Peyer's patch (tissue), 4 donors: ENCODE measurements around the gene ZNF613. TPM values are rescaled to one million over a fixed set of nuclear protein-coding genes. Genes with fewer than 3 reads are reported as not detected.

Experiments
- DNase-seq, 3 donors: peaks; one replicate each; pipeline ENCODE4 v3.0.0-alpha.2; 2017 to 2019
- H3K27ac ChIP-seq, 4 donors: fragments of 200-600 bp; sonication (generic); one replicate each; pipeline ENCODE4 v1.5.1; 2016 to 2019
- H3K27me3 ChIP-seq, 2 donors: fragments of 200-600 bp; sonication (generic); one replicate each; pipeline ENCODE4 v1.5.1; 2019
- H3K36me3 ChIP-seq, 3 donors: fragments of 200-600 bp; sonication (generic); one replicate each; pipeline ENCODE4 v1.5.1; 2016 to 2019
- H3K4me1 ChIP-seq, 4 donors: fragments of 200-600 bp; sonication (generic); one replicate each; pipeline ENCODE4 v1.5.1; 2016 to 2019
- H3K4me3 ChIP-seq, 4 donors: fragments of 200-600 bp; sonication (generic); 1 replicate in 3 of 4; 2 replicates in 1 of 4; pipeline ENCODE4 v1.5.1; 2016 to 2019; ENCODE audit warnings: mild to moderate bottlenecking in 1 of 4
- H3K9me3 ChIP-seq, 4 donors: fragments of 200-600 bp; sonication (generic); one replicate each; pipeline ENCODE4 v1.5.1; 2016 to 2019; ENCODE audit warnings: mild to moderate bottlenecking in 1 of 4
- CTCF ChIP-seq, 6 experiments: fragments of 450-650 bp in 4 of 6; fragments of 200-600 bp in 2 of 6; sonication (generic) in 1 of 6; IDR thresholded peaks; one replicate each; pipeline ENCODE4 v1.5.1; 2017 to 2019; ENCODE audit warnings: antibody characterized with exemption in 6 of 6, mild to moderate bottlenecking in 3 of 6, moderate library complexity in 1 of 6
- POLR2A ChIP-seq, 2 donors: fragments of 450-650 bp; IDR thresholded peaks; one replicate each; pipeline ENCODE4 v1.5.1; 2017; ENCODE audit warnings: antibody characterized with exemption in 2 of 2, mild to moderate bottlenecking in 2 of 2, moderate library complexity in 2 of 2
- total RNA-seq, 4 donors: library from RNA; depleted of rRNA; stranded (reverse); fragments of >200 nt; gene quantifications; one replicate each; pipeline ENCODE4 v1.1.0, GENCODE V29; 2016

The ZNF613 gene
- total RNA-seq: 1 to 10 TPM; 2.4 to 9.8 (median 6.0) TPM

DNA sequence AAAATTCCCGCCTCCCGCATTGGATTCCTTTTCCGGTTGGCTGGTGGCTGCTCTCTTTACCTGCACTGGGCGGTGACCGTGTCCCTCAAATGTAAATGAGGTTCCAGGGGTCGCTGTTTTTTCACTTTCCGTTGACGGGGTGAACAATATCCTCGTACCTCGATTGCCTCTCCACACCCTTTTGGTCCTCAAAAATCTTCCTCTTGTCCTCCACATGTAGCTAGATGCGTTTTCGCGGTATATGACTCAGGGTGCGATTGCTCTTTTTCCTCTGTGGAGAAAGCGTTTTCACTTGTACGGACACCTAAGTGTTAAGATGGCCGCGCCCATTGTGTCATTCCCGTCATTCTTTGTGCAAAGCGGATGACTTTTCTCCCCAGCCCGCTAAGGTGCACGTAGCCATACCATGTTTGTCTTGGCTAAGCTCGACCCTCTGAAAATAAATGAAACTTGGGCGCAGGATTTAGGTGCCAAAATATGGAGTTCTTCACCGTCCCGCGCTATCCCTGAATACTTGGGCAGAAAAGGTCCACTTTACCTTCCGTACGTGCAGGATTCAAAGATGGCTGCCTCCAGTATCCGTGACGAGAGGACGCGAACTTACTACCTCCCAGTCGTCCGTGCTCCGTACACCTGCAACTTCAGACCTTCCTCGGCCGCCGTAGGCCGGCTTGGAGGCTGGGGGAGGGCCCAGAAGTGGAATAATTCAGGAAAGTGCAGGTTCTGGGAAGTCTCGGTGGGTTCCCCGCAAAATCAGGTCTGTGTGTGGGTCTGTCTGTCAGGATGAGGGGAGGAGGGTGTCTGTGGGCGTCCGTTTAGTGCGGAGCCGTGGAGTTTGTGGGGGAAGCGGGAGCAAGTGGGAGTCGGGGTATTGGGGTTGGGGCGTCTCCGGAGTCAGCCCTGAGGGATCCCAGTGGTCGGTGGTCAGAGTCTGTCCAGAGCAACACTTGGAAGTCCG, at the start of gene ZNF613:
Gene ZNF613, plus strand, starts transcription at position 689 of the 958 bp plus-strand sequence. CDS start 8,749 bp downstream, outside the sequence.
- TF ChIP-seq CTCF (IDR thresholded peaks at IDR 0.05) (peak in 2 of 6 experiments; percentile 25 to 30), POLR2A (IDR thresholded peaks at IDR 0.05) (no peak)
- H3K4me3 ChIP-seq: peak within 1 kb of the TSS; percentile 68 to 96 (median 81)
- H3K9me3 ChIP-seq: peaks cover 0 to 33% (median 10%) of the 10 kb centered on the region in 4 donors
- H3K36me3 ChIP-seq: peaks cover 0 to 26% (median 3%) of the 10 kb centered on the region in 3 donors
- H3K4me1 ChIP-seq: peaks cover 0 to 6% (median 2%) of the 10 kb centered on the region in 4 donors
- peak; percentile 87 to 95 (median 87) for DNase-seq
- peak within 1 kb of the TSS; percentile 66 to 87 (median 84) for H3K27ac ChIP-seq
- H3K27me3 ChIP-seq: no peaks in the 10 kb centered on the region

- H3K36me3 ChIP-seq: peaks cover 0 to 32% (median 0%) of the 10 kb centered on the region in 3 donors
- TF ChIP-seq POLR2A (IDR thresholded peaks at IDR 0.05): no peak
- TF ChIP-seq CTCF (IDR thresholded peaks at IDR 0.05): no peak
- DNase-seq: no peak
- H3K4me1 ChIP-seq: peaks cover 0 to 5% (median 0%) of the 10 kb centered on the region in 4 donors
- peaks cover 0 to 39% (median 20%) of the 10 kb centered on the region in 4 donors for H3K9me3 ChIP-seq
- H3K27me3 ChIP-seq: no peaks in the 10 kb centered on the region
- H3K27ac ChIP-seq: no peak overlapping the region
- no peak overlapping the region for H3K4me3 ChIP-seq
Measured at GRCh38 chr19:51882518-51882917, 44.8 kb upstream of the ZNF613 start.

DNA sequence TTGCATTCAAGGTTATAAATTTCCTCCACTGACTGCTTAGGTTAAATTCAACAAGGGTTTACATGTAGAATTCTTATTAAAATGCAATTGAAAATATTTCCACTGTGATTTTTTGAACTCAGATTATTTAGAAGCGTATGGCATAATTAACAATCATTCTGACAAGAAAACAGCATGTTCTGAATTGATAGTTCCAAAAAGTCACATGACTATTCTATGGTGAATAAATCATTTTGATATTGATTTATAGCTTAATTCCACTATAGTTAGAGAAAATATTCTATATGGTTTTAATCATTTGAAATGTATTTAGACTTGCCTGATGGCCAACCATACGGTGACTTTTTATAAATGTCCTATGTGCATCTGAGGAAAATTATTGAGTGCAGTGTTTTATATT, 42.6 kb upstream of the ZNF613 start:
- H3K4me1 ChIP-seq: peaks cover 0 to 11% (median 0%) of the 10 kb centered on the region in 4 donors
- no peaks in the 10 kb centered on the region for H3K27me3 ChIP-seq
- H3K27ac ChIP-seq: no peak overlapping the region
- TF ChIP-seq POLR2A (IDR thresholded peaks at IDR 0.05) (no peak), CTCF (IDR thresholded peaks at IDR 0.05) (no peak)
- no peak overlapping the region for H3K4me3 ChIP-seq
- peaks cover 0 to 52% (median 25%) of the 10 kb centered on the region in 4 donors for H3K9me3 ChIP-seq
- no peak for DNase-seq
- H3K36me3 ChIP-seq: peaks cover 0 to 16% (median 0%) of the 10 kb centered on the region in 3 donors

DNA sequence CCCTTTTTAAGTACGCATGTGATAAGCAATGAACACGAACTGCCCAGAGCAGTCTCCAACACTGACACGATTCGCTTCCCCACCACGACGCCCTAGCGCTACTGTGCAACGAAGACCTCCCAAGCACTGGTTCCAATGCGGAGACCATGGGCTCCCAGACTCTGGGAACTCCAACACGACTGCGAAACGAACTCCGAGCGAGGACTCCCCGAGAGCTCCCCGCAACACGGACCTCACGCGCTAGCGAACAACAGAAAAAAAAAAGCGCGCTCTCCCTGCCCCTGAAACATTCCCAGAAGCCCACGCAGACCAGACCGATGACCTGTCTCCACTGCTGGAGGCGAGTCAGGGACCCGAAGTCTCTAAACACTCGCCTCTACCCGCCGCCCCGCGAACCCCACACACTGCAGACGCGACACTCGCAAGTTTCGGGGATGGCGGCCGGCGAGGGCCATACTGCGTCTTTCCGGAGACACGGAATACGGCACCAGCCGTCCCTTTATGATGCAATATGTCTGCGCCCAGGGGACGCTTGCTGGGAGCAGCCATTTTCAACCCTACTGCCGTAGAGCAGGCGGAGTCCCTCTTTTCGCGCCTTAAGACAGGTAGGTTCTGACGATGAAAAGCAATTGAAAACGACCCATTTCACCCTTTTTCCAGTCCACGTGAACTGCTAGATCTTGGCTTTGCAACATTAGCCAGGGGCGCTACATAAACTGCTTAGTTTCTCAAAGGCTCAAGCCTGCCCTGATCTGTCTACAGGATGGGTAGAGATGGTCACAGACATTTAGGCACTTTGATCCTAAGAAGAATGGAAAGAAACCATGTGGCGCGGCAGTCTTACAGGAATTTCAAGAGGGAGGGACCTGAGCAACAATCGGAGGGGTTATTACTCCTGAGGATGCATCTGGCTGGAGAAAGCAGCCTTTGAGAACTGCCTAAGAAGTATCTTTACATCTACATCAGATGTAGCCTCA, 39.5 kb upstream of the ZNF613 start, which contains the start of gene ZNF577:
Gene ZNF577, minus strand, starts transcription at position 430 of the 977 bp plus-strand sequence. CDS start 7,569 bp downstream, outside the sequence.
- H3K27ac ChIP-seq: peak within 1 kb of the TSS; percentile 42 to 84 (median 67)
- no peaks in the 10 kb centered on the region for H3K27me3 ChIP-seq
- DNase-seq: peak; percentile 73 to 91 (median 91)
- H3K36me3 ChIP-seq: peaks cover 0 to 34% (median 4%) of the 10 kb centered on the region in 3 donors
- H3K4me3 ChIP-seq: peak within 1 kb of the TSS; percentile 43 to 82 (median 62)
- H3K4me1 ChIP-seq: peaks cover 0 to 11% (median 0%) of the 10 kb centered on the region in 4 donors
- no peak for TF ChIP-seq CTCF (IDR thresholded peaks at IDR 0.05)
- no peak for TF ChIP-seq POLR2A (IDR thresholded peaks at IDR 0.05)
- peaks cover 0 to 74% (median 36%) of the 10 kb centered on the region in 4 donors for H3K9me3 ChIP-seq

GRCh38 chr19:51889934-51890333, 37.3 kb upstream of the ZNF613 start:
- Histone ChIP-seq H3K4me3 (no peak overlapping the region), H3K27me3 (no peaks in the 10 kb centered on the region), H3K9me3 (peaks cover 0 to 83% (median 42%) of the 10 kb centered on the region in 4 donors), H3K36me3 (peaks cover 0 to 55% (median 4%) of the 10 kb centered on the region in 3 donors), H3K27ac (no peak overlapping the region), H3K4me1 (peaks cover 0 to 11% (median 0%) of the 10 kb centered on the region in 4 donors)
- no peak for TF ChIP-seq CTCF (IDR thresholded peaks at IDR 0.05)
- no peak for TF ChIP-seq POLR2A (IDR thresholded peaks at IDR 0.05)
- DNase-seq: no peak
